Activated CD8-positive, alpha-beta memory T cell treated with anti-CD3 and anti-CD28 coated beads for 24 hours (primary cell): ENCODE results near the gene ZNF774.
"Not testable (repeated sequence)": the region's sequence is repeated elsewhere in the genome, so short reads cannot be mapped to it uniquely, and the experiment has no call there.

Source experiments
- DNase-seq: peaks from one replicate; pipeline ENCODE4 v3.0.0-alpha.2; 2020

ZNF774 gene

DNA sequence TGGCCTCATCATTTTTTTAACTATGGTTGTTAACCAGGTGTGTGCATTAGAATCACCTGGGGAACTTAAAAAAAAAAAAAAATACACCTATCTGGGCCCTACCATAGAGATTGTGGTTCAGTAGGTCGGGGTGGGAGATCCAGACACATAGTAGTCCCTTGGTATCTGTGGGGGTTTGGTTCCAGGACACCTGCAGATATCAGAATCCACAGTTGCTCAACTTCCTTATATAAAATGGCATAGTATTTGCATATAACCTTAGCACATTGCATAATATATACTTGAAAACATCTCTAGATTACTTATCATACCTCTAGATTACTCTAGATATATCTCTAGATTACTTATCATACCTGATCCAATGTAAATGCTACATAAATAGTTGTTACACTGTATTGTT is 41.0 kb downstream of the ZNF774 start:
- DNase-seq: no peak

DNA sequence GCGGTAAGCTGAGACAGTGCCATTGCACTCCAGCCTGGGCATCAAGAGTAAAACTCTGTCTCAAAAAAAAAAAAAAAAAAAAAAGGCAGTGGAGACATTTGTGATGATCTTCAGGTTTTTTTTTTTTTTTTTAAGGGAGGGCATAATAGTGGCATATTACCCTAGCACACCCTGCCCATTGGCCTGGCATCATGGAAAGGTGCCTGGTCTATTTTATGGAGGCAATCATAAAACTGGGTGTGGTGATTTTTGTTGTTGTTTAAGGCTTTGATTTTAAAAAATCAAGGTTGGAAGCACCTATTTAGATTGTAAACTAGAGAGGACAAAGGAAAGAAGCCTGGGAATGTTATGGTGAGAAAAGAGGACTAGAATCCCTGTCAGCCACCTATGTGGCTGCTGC is 42.0 kb downstream of the ZNF774 start:
- DNase-seq: no peak

GRCh38 chr15:90394748-90395442 is 42.8 kb downstream of the ZNF774 start:
- no peak for DNase-seq

GRCh38 chr15:90396321-90396720 is 44.2 kb downstream of the ZNF774 start:
- no peak for DNase-seq

DNA sequence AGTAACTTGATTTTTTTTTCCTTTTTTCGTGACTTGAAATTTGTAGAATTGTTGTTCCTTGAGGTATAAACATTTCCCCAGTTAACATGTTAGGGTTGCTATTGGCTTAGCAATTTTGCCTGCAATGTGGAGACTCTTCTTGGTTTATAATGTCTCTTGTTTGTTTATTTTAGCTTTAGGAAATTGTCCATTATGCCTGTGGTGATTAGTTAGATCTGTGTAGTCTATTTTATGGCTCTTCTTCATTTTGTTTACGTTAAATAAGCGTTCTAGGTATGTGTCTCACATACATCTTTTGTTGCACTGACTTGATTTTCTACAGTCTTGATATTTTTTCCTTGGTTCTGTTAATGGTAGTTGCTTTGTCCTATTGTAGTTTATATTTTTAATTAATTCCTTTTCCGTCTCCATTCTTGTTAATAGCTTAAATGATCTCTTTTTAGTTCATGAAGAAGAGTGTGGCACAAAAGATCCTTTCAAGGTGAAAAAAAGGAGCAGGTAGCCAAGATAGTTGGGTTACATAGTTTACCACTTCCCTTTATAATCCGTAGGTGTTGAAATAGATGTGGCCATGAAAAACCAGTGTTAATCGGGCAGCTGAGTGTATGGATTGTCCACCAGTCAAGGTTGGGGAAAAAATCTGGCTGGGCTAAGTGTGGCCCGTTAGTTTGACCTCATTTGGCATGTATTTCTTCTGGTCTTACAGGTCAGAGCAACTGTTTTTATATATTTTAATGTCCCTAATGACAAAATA is 48.1 kb downstream of the ZNF774 start:
- no peak for DNase-seq

- no peak for DNase-seq
Observed at GRCh38 chr15:90400759-90401314, 48.8 kb downstream of the ZNF774 start.

GRCh38 chr15:90401495-90401894 is 49.4 kb downstream of the ZNF774 start:
- DNase-seq: no peak

- no peak for DNase-seq
Observed at GRCh38 chr15:90402223-90402622, 50.1 kb downstream of the ZNF774 start.

GRCh38 chr15:90402767-90403166 is 50.7 kb downstream of the ZNF774 start:
- no peak for DNase-seq

GRCh38 chr15:90405055-90405607 is 53.0 kb downstream of the ZNF774 start:
- DNase-seq: no peak

- no peak for DNase-seq
Observed at GRCh38 chr15:90407336-90407735, 55.3 kb downstream of the ZNF774 start.

DNA sequence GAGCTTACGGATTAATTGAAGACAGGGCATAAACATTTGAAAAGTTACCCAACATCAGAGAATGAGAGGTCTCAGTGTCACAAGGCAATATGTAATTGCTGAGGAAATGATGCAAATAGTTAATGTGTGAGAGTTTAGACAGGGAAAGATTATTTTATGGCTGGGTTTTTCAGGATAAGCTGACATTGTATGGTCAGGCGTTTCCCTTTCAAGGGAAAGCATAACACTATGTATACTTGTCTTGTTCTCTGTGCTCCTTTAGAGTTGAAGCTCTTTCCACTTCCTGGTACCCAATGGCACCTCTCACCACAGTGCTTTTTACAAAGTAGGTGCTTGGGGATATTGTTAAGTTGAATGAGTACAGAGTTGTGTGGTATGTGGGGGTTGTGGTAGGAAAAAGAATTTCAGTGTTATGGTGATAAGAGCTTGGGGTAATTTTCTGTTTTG is 55.8 kb downstream of the ZNF774 start:
- DNase-seq: no peak

DNA sequence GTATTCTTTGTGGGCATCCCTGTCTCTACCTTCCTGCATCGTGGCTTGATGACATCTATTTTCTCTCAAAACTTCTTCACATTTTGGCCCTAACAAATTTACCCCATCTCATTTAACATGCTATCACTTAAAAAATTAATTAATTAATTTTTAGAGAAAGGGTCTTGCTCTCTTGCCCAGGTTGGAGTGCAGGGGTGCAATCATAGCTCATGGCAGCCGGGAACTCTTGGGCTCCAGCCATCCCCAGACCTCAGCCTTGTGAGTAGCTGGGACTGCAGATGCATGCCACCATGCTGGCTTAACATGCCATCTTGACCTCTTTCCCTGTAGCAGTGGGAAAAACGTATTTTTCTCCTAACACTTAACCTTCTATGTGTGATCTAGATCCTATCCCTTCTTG is 56.6 kb downstream of the ZNF774 start:
- no peak for DNase-seq

- not testable (repeated sequence) for DNase-seq
Observed at GRCh38 chr15:90409587-90409986, 57.5 kb downstream of the ZNF774 start.

DNA sequence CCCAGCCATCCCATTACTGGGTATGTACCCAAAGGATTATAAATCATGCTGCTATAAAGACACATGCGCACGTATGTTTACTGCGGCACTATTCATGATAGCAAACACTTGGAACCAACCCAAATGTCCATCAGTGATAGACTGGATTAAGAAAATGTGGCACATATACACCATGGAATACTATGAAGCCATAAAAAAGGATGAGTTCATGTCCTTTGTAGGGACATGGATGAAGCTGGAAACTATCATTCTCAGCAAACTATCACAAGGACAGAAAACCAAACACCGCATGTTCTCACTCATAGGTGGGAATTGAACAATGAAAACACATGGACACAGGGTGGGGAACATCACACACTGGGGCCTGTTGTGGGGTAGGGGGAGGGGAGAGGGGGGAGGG is 58.2 kb downstream of the ZNF774 start:
- not testable (repeated sequence) for DNase-seq

DNA sequence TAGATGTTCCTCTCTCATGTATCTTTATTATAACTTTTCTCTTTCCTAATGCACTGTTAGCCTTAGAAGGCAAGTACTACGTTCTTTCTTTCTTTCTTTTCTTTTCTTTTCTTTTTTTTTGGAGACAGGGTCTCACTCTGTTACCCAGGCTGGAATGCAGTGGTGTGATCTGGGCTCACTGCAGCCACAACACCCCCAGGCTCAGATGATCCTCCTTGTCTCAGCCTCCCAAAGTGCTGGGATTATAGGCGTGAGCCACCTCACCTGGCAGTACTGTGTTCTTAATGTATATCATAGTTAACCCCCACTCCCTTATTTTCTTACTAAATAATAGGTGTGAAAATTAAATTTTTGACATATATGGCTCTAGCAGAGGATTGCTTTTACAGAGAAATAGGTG is 59.1 kb downstream of the ZNF774 start:
- no peak for DNase-seq
